ENCODE results near the gene LHX5.

DNA sequence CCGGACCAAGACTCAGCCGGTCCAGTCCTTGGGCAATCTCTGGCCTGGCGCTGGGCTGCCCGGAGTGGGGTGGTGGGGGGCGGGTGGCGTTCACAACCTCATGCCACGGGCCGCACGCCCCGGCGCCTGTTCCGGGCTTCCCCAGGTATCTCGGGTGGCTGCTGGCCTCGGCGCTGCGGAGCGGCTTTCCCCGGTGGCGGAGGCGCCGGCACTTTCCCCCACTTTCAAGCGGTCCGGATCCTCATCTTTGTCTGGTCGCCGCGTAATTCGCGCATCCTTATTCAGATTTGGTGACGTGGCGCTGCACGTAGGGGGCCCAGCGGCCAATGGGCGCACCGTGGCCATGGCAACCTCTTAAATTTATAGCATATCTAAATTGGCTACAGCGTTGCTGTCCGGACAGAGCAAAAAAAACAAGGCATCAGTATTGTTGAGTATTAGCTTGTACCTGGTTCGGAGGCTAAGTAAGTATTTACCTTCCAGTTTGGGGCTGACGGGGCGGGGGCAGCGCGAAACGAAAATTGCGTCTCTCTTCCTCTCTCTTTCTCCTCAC is at the start of gene LHX5:
- TF ChIP-seq, protein P1, sequence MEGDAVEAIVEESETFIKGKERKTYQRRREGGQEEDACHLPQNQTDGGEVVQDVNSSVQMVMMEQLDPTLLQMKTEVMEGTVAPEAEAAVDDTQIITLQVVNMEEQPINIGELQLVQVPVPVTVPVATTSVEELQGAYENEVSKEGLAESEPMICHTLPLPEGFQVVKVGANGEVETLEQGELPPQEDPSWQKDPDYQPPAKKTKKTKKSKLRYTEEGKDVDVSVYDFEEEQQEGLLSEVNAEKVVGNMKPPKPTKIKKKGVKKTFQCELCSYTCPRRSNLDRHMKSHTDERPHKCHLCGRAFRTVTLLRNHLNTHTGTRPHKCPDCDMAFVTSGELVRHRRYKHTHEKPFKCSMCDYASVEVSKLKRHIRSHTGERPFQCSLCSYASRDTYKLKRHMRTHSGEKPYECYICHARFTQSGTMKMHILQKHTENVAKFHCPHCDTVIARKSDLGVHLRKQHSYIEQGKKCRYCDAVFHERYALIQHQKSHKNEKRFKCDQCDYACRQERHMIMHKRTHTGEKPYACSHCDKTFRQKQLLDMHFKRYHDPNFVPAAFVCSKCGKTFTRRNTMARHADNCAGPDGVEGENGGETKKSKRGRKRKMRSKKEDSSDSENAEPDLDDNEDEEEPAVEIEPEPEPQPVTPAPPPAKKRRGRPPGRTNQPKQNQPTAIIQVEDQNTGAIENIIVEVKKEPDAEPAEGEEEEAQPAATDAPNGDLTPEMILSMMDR (IDR thresholded peaks at IDR 0.05): no peak
- no peak for TF ChIP-seq EP300 (IDR thresholded peaks at IDR 0.05; ENCODE audit: low read depth)

Data from transverse colon (tissue), 3 donors.